Transverse colon (tissue), 3 donors: ENCODE data around the gene HDAC7.

Experiments
- EP300 ChIP-seq: sonication (generic); formaldehyde crosslinking; IDR thresholded peaks from one replicate; pipeline ENCODE4 v1.6.1; 2017; ENCODE audit warnings: antibody characterized with exemption, low read depth
- TF ChIP-seq, protein P1 (sequence below), 5 experiments: fragments of 200-600 bp in 3 of 5; fragments of 450-650 bp in 2 of 5; sonication (generic) in 3 of 5; IDR thresholded peaks; 1 replicate in 2 of 5; 2 replicates in 3 of 5; pipeline ENCODE4 v1.5.1; 2016 to 2017; ENCODE audit warnings: antibody characterized with exemption in 5 of 5, inconsistent platforms in 3 of 5, mild to moderate bottlenecking in 2 of 5, moderate library complexity in 1 of 5

DNA sequence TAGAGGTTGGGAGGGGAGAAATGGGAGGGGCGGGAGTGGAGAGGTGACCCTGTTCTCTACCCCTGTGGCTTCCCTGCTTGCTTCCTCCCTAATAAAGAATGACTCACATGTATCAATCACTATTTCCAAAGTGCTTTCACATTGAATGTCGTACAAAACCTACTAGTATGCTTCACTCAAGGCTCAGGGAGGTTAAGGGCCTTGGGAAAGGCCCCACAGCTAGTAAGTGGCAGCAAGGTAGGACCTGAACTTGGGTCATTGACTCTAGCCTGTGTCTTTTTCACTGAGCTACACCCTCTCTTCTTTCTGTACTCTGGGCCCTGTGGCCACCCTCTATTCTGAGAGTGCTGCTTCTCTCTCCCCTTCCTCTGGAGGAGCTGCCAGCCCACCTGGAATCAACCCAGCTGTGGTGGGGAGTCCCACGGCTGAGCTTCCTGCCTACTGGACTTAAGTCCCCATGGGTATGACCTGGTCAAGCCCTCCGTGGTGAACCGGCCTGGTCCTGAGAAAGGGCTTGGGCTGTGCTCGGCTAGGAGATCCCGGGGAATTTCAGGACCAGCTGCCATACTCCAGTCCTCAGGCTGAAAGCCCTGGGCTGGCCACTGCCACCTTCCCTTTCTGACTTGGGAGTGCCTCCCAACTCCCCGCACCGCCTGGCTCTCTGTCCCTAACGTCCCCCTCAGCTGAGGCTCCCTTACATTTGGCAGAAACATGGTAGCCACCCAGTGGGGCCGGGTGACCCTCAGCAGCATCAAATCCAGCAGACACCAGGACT, 33.6 kb downstream of the HDAC7 start:
- TF ChIP-seq, protein P1, sequence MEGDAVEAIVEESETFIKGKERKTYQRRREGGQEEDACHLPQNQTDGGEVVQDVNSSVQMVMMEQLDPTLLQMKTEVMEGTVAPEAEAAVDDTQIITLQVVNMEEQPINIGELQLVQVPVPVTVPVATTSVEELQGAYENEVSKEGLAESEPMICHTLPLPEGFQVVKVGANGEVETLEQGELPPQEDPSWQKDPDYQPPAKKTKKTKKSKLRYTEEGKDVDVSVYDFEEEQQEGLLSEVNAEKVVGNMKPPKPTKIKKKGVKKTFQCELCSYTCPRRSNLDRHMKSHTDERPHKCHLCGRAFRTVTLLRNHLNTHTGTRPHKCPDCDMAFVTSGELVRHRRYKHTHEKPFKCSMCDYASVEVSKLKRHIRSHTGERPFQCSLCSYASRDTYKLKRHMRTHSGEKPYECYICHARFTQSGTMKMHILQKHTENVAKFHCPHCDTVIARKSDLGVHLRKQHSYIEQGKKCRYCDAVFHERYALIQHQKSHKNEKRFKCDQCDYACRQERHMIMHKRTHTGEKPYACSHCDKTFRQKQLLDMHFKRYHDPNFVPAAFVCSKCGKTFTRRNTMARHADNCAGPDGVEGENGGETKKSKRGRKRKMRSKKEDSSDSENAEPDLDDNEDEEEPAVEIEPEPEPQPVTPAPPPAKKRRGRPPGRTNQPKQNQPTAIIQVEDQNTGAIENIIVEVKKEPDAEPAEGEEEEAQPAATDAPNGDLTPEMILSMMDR (IDR thresholded peaks at IDR 0.05), result no peak
- no peak for TF ChIP-seq EP300
